Spleen (tissue), 11 donors: ENCODE data around the gene LY86. TPM values are rescaled to one million over a fixed set of nuclear protein-coding genes. Genes with fewer than 3 reads are reported as not detected.

Experiments used
- DNase-seq: peaks from one replicate; pipeline ENCODE4 v3.0.0-alpha.2; 2020
- H3K27ac ChIP-seq, 8 donors: fragments of 200-600 bp; sonication (generic) in 7 of 8; 1 replicate in 4 of 8; 2 replicates in 4 of 8; pipeline versions ENCODE4 v1.5.0 to v1.8.0; 2016 to 2021; ENCODE audit warnings: inconsistent platforms in 4 of 8, mild to moderate bottlenecking in 4 of 8, moderate library complexity in 1 of 8
- H3K27me3 ChIP-seq, 7 donors: fragments of 200-600 bp; sonication (generic) in 6 of 7; replicated peaks in 1 of 7; 1 replicate in 4 of 7; 2 replicates in 3 of 7; pipeline versions ENCODE4 v1.5.0 to v1.8.0; 2016 to 2021; ENCODE audit warnings: inconsistent platforms in 3 of 7, mild to moderate bottlenecking in 1 of 7
- H3K36me3 ChIP-seq, 6 donors: fragments of 200-600 bp; sonication (generic) in 5 of 6; 1 replicate in 4 of 6; 2 replicates in 2 of 6; pipeline versions ENCODE4 v1.5.0 to v1.8.0; 2016 to 2021; ENCODE audit warnings: inconsistent platforms in 2 of 6
- H3K4me1 ChIP-seq, 6 donors: fragments of 200-600 bp; sonication (generic) in 5 of 6; 1 replicate in 3 of 6; 2 replicates in 3 of 6; pipeline versions ENCODE4 v1.5.0 to v1.8.0; 2016 to 2021; ENCODE audit warnings: inconsistent platforms in 3 of 6
- H3K4me3 ChIP-seq, 8 donors: fragments of 200-600 bp; sonication (generic) in 7 of 8; 1 replicate in 4 of 8; 2 replicates in 4 of 8; pipeline versions ENCODE4 v1.5.0 to v1.8.0; 2016 to 2021; ENCODE audit warnings: inconsistent platforms in 4 of 8, mild to moderate bottlenecking in 4 of 8, moderate library complexity in 2 of 8
- H3K9me3 ChIP-seq, 8 donors: fragments of 200-600 bp; sonication (generic) in 7 of 8; 1 replicate in 4 of 8; 2 replicates in 4 of 8; pipeline versions ENCODE4 v1.5.0 to v1.8.0; 2016 to 2021; ENCODE audit warnings: inconsistent platforms in 4 of 8
- POLR2A ChIP-seq, 3 donors: fragments of 450-650 bp; IDR thresholded peaks; one replicate each; pipeline ENCODE4 v1.5.1; 2017; ENCODE audit warnings: antibody characterized with exemption in 3 of 3, mild to moderate bottlenecking in 1 of 3
- POLR2AphosphoS5 ChIP-seq, 3 donors: sonication (generic); formaldehyde crosslinking; IDR thresholded peaks; one replicate each; pipeline ENCODE4 v1.5.1; 2017; ENCODE audit warnings: antibody characterized with exemption in 3 of 3
- WGBS, 5 donors: extraction: QIAGEN DNeasy Blood & Tissue Kit in 3 of 5; methylation state at CpG; one replicate each; pipeline versions ENCODE4 v1.1.5 to v1.1.7; 2013 to 2018; 5-methylcytosine and 5-hydroxymethylcytosine counted together
- intact Hi-C: fragments of 100-400 bp; cut with DNase I; formaldehyde crosslinking; loops from one replicate; pipeline ENCODE4 v1.15.0; 2023; ENCODE audit warnings: low total_unique reads
- polyA plus RNA-seq, 3 donors: library from polyadenylated mRNA; stranded (reverse); fragments of 200-250 nt; gene quantifications; one replicate each; pipeline ENCODE4 v1.2.1, GENCODE V29; 2013
- total RNA-seq, 7 donors: library from RNA; depleted of rRNA in 3 of 7; stranded (reverse); fragments of >200 nt in 3 of 7; fragmentation: NEBNext Ultra II Directional in 4 of 7; extraction: Animal tissue kit (Norgen Biotek cat#: 25700) in 4 of 7; gene quantifications; one replicate each; pipeline versions ENCODE4 v1.1.0 to v1.2.1, GENCODE V29; 2016 to 2021
- TF ChIP-seq, protein P1 (sequence below), 11 experiments: fragments of 200-600 bp in 7 of 11; fragments of 450-650 bp in 4 of 11; sonication (generic) in 4 of 11; IDR thresholded peaks in 8 of 11; conservative IDR thresholded peaks in 3 of 11; 1 replicate in 7 of 11; 2 replicates in 4 of 11; pipeline versions ENCODE4 v1.4.0 to v1.8.0; 2016 to 2021; ENCODE audit warnings: antibody characterized with exemption in 11 of 11, inconsistent platforms in 4 of 11, mild to moderate bottlenecking in 1 of 11
- donor health status: healthy with polysubstance abuse.
- donor health status: DM: no; HTN: no; CAD: no; lungs with moderate emphysema.
- donor health status: DM: no; HTN: no; CAD: no.
- donor health status: Bipolar disorder and iron deficiency.
- donor health status: healthy.
- donor health status: DM: no; HTN: no; CAD: no.
- donor health status: DM: yes; HTN: yes; CAD: no.

The LY86 gene
- total and polyA plus RNA-seq, 10 donors: 31.7 to 145 (median 70.2) TPM

DNA sequence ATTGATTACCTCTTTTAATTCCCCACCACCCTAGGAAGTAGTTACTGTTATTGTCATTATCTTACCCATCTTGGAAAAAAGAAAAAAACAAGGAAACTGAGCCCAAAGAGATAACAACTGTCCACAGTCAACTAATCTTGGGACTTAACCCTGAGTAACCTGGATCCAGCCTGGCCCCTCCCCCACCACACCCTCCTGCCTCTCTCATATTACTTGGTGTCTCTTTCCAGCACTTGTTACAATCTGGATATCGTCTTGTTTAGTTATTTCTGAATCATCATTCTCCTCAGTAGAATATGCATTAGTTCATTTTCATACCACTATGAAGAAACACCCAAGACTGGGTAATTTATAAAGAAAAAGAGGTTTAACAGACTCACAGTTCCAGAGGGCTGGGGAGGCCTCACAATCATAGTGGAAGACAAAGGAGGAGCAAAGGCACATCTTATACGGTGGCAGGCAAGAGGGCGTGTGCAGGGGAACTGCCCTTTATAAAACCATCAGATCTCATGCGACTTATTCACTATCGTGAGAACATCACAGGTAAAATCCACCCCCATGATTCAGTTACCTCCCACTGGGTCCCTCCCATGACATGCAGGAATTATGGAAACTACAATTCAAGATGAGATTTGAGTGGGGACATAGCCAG, 60.3 kb downstream of the LY86 start:
- H3K27ac ChIP-seq: no peak overlapping the region
- H3K27me3 ChIP-seq: no peaks in the 10 kb centered on the region
- DNase-seq: no peak
- H3K4me3 ChIP-seq: no peak overlapping the region
- H3K4me1 ChIP-seq: peaks cover 0 to under 1% (median 0%) of the 10 kb centered on the region in 6 donors
- intact Hi-C loops: no loop called here
- H3K36me3 ChIP-seq: peaks cover 0 to 70% (median 0%) of the 10 kb centered on the region in 6 donors
- no peaks in the 10 kb centered on the region for H3K9me3 ChIP-seq
- TF ChIP-seq POLR2AphosphoS5 (IDR thresholded peaks at IDR 0.05): no peak
- TF ChIP-seq, protein P1, sequence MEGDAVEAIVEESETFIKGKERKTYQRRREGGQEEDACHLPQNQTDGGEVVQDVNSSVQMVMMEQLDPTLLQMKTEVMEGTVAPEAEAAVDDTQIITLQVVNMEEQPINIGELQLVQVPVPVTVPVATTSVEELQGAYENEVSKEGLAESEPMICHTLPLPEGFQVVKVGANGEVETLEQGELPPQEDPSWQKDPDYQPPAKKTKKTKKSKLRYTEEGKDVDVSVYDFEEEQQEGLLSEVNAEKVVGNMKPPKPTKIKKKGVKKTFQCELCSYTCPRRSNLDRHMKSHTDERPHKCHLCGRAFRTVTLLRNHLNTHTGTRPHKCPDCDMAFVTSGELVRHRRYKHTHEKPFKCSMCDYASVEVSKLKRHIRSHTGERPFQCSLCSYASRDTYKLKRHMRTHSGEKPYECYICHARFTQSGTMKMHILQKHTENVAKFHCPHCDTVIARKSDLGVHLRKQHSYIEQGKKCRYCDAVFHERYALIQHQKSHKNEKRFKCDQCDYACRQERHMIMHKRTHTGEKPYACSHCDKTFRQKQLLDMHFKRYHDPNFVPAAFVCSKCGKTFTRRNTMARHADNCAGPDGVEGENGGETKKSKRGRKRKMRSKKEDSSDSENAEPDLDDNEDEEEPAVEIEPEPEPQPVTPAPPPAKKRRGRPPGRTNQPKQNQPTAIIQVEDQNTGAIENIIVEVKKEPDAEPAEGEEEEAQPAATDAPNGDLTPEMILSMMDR (IDR thresholded peaks at IDR 0.05 in 8 of 11, conservative IDR thresholded peaks at IDR 0.05 in 3 of 11): no peak
- TF ChIP-seq POLR2A (IDR thresholded peaks at IDR 0.05): no peak
- WGBS, 5 donors: 78 to 96% (median 91%) methylated on average over 5 of the region's 5 CpGs

DNA sequence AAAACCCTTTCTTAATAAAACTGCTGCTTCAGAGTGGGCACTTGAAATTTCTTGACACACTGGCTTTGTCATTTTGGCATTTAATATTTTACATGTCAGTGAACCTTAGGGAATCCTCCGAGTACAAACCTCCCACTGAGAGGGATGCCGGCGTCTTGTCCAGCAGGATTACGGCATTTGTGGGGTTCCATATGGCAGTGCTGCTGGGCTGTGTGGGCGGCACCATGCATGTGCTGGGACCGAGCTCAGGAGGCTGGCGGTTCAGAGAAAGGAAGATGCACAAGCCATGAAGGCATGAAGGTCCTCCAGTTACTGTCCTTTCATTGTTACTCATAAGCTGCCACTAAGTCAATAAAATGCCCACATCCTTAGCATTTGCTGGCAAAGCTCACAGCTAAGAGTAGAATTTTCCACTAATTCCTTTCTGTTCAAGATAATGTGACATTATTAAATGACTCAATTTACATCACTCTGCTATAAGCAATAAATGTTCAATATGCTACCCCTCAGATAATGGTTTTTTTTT, 61.4 kb downstream of the LY86 start:
- no peak for DNase-seq
- 87 to 93% (median 91%) methylated on average over 7 of the region's 7 CpGs for WGBS, 5 donors
- Histone ChIP-seq H3K27ac (no peak overlapping the region), H3K36me3 (peaks cover 0 to 77% (median 0%) of the 10 kb centered on the region in 6 donors), H3K9me3 (no peaks in the 10 kb centered on the region), H3K4me1 (peaks cover 3 to 11% (median 8%) of the 10 kb centered on the region in 6 donors), H3K27me3 (no peaks in the 10 kb centered on the region), H3K4me3 (no peak overlapping the region)
- intact Hi-C loops: loop anchor here (10.0 kb wide), 1 partner anchor 95 kb away; no protein-coding TSS in a partner anchor
- no peak for TF ChIP-seq POLR2AphosphoS5 (IDR thresholded peaks at IDR 0.05)
- TF ChIP-seq POLR2A (IDR thresholded peaks at IDR 0.05): no peak
- TF ChIP-seq, protein P1 (IDR thresholded peaks at IDR 0.05 in 8 of 11, conservative IDR thresholded peaks at IDR 0.05 in 3 of 11): no peak

DNA sequence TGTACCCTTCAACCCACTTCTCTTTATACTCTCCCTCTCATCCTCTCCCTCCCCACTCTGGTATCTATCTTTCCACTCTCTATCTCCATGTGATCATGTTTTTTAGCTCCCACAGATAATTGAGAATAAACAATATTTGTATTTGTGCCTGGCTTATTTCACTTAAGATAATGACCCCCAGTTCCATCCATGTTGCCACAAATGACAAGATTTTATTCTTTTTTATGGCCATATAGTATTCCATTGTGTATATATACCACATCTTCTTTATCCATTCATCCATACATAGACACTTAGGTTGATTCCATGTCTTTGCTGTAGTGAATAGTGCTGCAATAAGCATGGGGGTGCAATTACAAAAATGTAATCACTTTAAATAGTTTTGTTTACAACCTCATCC, 62.3 kb downstream of the LY86 start:
- Histone ChIP-seq H3K27me3 (no peaks in the 10 kb centered on the region), H3K4me3 (no peak overlapping the region), H3K9me3 (no peaks in the 10 kb centered on the region), H3K36me3 (peaks cover 0 to 76% (median 0%) of the 10 kb centered on the region in 6 donors), H3K4me1 (peaks cover 8 to 20% (median 15%) of the 10 kb centered on the region in 6 donors), H3K27ac (no peak overlapping the region)
- no peak for DNase-seq
- intact Hi-C loops: loop anchor here (10.0 kb wide), 1 partner anchor 96 kb away; no protein-coding TSS in a partner anchor
- TF ChIP-seq POLR2A (IDR thresholded peaks at IDR 0.05) (no peak), POLR2AphosphoS5 (IDR thresholded peaks at IDR 0.05) (no peak)
- TF ChIP-seq, protein P1 (IDR thresholded peaks at IDR 0.05 in 8 of 11, conservative IDR thresholded peaks at IDR 0.05 in 3 of 11): no peak

DNA sequence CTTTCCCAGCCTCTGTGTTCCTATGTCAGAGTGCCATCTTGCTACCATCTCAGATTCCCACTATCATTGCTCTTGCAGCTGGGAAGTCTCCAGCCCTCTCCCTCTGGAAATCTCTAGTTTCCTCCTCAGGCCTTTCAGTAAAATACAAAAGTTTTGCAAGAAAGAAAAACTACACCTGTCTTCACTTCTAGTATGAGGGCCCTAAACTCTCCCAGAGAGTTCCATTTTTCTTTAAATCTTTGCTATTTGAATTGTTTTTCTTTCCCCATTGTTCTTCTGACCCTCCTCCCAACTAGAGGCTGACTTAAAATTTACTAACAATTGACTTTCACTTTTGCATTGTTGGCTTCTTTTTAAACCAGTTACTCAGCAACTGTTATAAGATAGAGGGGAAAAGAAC, 62.8 kb downstream of the LY86 start:
- intact Hi-C loops: loop anchor here (10.0 kb wide), 1 partner anchor 97 kb away; no protein-coding TSS in a partner anchor
- H3K36me3 ChIP-seq: peaks cover 0 to 71% (median 0%) of the 10 kb centered on the region in 6 donors
- peaks cover 11 to 25% (median 18%) of the 10 kb centered on the region in 6 donors for H3K4me1 ChIP-seq
- DNase-seq: no peak
- H3K9me3 ChIP-seq: no peaks in the 10 kb centered on the region
- no peak for TF ChIP-seq POLR2A (IDR thresholded peaks at IDR 0.05)
- TF ChIP-seq, protein P1 (IDR thresholded peaks at IDR 0.05 in 8 of 11, conservative IDR thresholded peaks at IDR 0.05 in 3 of 11): no peak
- no peak for TF ChIP-seq POLR2AphosphoS5 (IDR thresholded peaks at IDR 0.05)
- H3K27ac ChIP-seq: peak overlapping the region in 1 of 8 donors; percentile 6
- no peaks in the 10 kb centered on the region for H3K27me3 ChIP-seq
- H3K4me3 ChIP-seq: no peak overlapping the region
